ENCODE results near the gene NRBP1. TPM values are rescaled to one million over a fixed set of nuclear protein-coding genes. Genes with fewer than 3 reads are reported as not detected.

Gene NRBP1
- total and polyA plus RNA-seq, 9 of the 15 experiments (the other 6 are each of a cell fraction or from before 2014, with no cell fraction given), result 2.9 to 84.5 (median 36.9) TPM

GRCh38 chr2:27445615-27446014, 17.2 kb downstream of the NRBP1 start:
- no peak for FAIRE-seq
- intact Hi-C loops (cut with micrococcal nuclease), result no loop called here
- in situ Hi-C loops (cut with MboI), result no loop called here
- ATAC-seq, result no peak
- Histone ChIP-seq H3K9me1 (ENCODE audit: control insufficient read depth, insufficient read depth, low read length) (peaks cover 4% of the 10 kb centered on the region), H4K20me1 (replicated peaks; ENCODE audit: control insufficient read depth, insufficient read depth, low read length) (no peaks in the 10 kb centered on the region), H3K27ac (ENCODE audit: extremely low read depth, low read depth, low read length) (no peak overlapping the region), H2AFZ (ENCODE audit: low read depth, low read length) (no peak overlapping the region), H3K9ac (ENCODE audit: insufficient read depth in 1 of 2, low read depth in 2 of 2, low read length in 2 of 2) (no peak overlapping the region), H3K4me3 (no peak overlapping the region), H3K4me2 (ENCODE audit: insufficient read depth, low read length) (no peak overlapping the region), H3K36me3 (ENCODE audit: control insufficient read depth, insufficient read depth, low read length) (peaks cover 52% of the 10 kb centered on the region; the same call in 2 of the 3 replicates), H3K27me3 (ENCODE audit: control insufficient read depth in 2 of 2, insufficient read depth in 2 of 2, low read length in 2 of 2) (no peaks in the 10 kb centered on the region), H3K4me1 (replicated peaks in 1 of 2; ENCODE audit: control insufficient read depth in 2 of 2, insufficient read depth in 2 of 2, low read length in 2 of 2) (peaks cover 11 to 22% of the 10 kb centered on the region in 2 experiments; a peak in 4 of 5 replicates), H3K9me3 (replicated peaks; ENCODE audit: control insufficient read depth, insufficient read depth, low read depth, low read length) (no peaks in the 10 kb centered on the region), H3K79me2 (ENCODE audit: control insufficient read depth, insufficient read depth, low read length) (no peaks in the 10 kb centered on the region)
- TF ChIP-seq POU5F1 (IDR thresholded peaks at IDR 0.05; ENCODE audit: borderline replicate concordance, low read depth, low read length, partially characterized antibody) (no peak), PPARD (CRISPR knock-in tag; IDR thresholded peaks at IDR 0.05) (no peak)
- ChIA-PET POLR2A (interaction anchor here (0.9 to 1.5 kb wide), 3 partner anchors 15 to 45 kb away, joined by 3 to 5 read pairs (median 5); partner anchors contain the start of gene PPM1G), CTCF (ENCODE audit: low intra/inter-chr PET ratio) (no interaction called here)
- BruUV-seq (replicated peaks), result no TSS peak
- no peak for DNase-seq (ENCODE audit: extremely low read depth in 1 of 4, low spot score in 3 of 4)
- WGBS (ENCODE audit: insufficient coverage, low coverage, missing lambda C conversion rate), result 83% methylated on average over 8 of the region's 8 CpGs

- peaks cover 7 to 17% of the 10 kb centered on the region in 2 experiments; a peak in 4 of 5 replicates for H3K4me1 ChIP-seq (replicated peaks in 1 of 2; ENCODE audit: control insufficient read depth in 2 of 2, insufficient read depth in 2 of 2, low read length in 2 of 2)
- H3K4me3 ChIP-seq, result no peak overlapping the region
- peaks cover 47% of the 10 kb centered on the region; the same call in 2 of the 3 replicates for H3K36me3 ChIP-seq (ENCODE audit: control insufficient read depth, insufficient read depth, low read length)
- ATAC-seq (no peak), DNase-seq (ENCODE audit: extremely low read depth in 1 of 4, low spot score in 3 of 4) (no peak), FAIRE-seq (no peak)
- H3K27me3 ChIP-seq (ENCODE audit: control insufficient read depth in 2 of 2, insufficient read depth in 2 of 2, low read length in 2 of 2), result no peaks in the 10 kb centered on the region
- TF ChIP-seq ZNF217 (CRISPR knock-in tag; IDR thresholded peaks at IDR 0.05) (no peak), CEBPG (CRISPR knock-in tag; IDR thresholded peaks at IDR 0.05) (peak; percentile 24; the same call in 1 of the 2 replicates), CEBPG (tag; conservative IDR thresholded peaks at IDR 0.05 in 1 of 2, IDR thresholded peaks at IDR 0.05 in 1 of 2) (no peak)
- WGBS (ENCODE audit: insufficient coverage, low coverage, missing lambda C conversion rate), result 81% methylated on average over 3 of the region's 3 CpGs
- in situ Hi-C loops (cut with MboI), result no loop called here
- peaks cover 4% of the 10 kb centered on the region for H3K9me1 ChIP-seq (ENCODE audit: control insufficient read depth, insufficient read depth, low read length)
- no peak overlapping the region for H3K27ac ChIP-seq (ENCODE audit: extremely low read depth, low read depth, low read length)
- H3K79me2 ChIP-seq (ENCODE audit: control insufficient read depth, insufficient read depth, low read length), result no peaks in the 10 kb centered on the region
- BruUV-seq (replicated peaks), result no TSS peak
- CTCF ChIA-PET (ENCODE audit: low intra/inter-chr PET ratio), result no interaction called here
- H3K9ac ChIP-seq (ENCODE audit: insufficient read depth in 1 of 2, low read depth in 2 of 2, low read length in 2 of 2), result no peak overlapping the region
- H2AFZ ChIP-seq (ENCODE audit: low read depth, low read length), result no peak overlapping the region
- no peak overlapping the region for H3K4me2 ChIP-seq (ENCODE audit: insufficient read depth, low read length)
- intact Hi-C loops (cut with micrococcal nuclease), result no loop called here
- POLR2A ChIA-PET, result interaction anchor here (0.8 to 3.3 kb wide), 5 partner anchors 16 to 167 kb away, joined by 3 to 17 read pairs (median 5); partner anchors contain the start of genes NRBP1 and PPM1G
- no peaks in the 10 kb centered on the region for H4K20me1 ChIP-seq (replicated peaks; ENCODE audit: control insufficient read depth, insufficient read depth, low read length)
- H3K9me3 ChIP-seq (replicated peaks; ENCODE audit: control insufficient read depth, insufficient read depth, low read depth, low read length), result no peaks in the 10 kb centered on the region
These were observed 17.6 kb downstream of the NRBP1 start for GRCh38 chr2:27446057-27446456.

Data from K562 (cell line).